ENCODE results near the gene FLT4. TPM values are rescaled to one million over a fixed set of nuclear protein-coding genes. Genes with fewer than 3 reads are reported as not detected.

The FLT4 gene
- polyA plus RNA-seq, 1 donor (not counting 4 experiments of a cell fraction or from before 2014, with no cell fraction given): not detected

DNA sequence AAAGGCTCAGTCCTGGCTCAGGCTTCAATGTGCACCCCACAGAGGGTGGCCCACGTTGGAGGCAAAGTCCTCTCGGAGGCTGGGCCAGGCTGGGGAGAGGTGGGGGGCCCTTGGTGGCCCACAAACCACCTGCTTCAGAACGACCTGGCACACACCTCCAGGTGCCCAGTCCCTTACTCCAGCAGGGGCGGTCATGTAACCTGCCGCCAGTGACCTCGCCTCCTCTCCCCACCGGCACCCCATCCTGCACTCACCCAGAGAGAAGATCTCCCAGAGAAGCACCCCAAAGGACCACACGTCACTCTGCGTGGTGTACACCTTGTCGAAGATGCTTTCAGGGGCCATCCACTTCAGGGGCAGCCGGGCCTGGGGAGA is 35.6 kb downstream of the FLT4 start:
- H3K9ac ChIP-seq (ENCODE audit: control insufficient read depth, extremely low read depth, insufficient read depth, low read length): no peak overlapping the region
- no peaks in the 10 kb centered on the region for H3K79me2 ChIP-seq (ENCODE audit: control insufficient read depth, insufficient read depth, low read length)
- no peaks in the 10 kb centered on the region for H3K4me1 ChIP-seq (ENCODE audit: control insufficient read depth, extremely low read depth, insufficient read depth, low read length)
- no peak for TF ChIP-seq EZH2 (IDR thresholded peaks at IDR 0.05; ENCODE audit: low read length)
- TF ChIP-seq, protein P1, sequence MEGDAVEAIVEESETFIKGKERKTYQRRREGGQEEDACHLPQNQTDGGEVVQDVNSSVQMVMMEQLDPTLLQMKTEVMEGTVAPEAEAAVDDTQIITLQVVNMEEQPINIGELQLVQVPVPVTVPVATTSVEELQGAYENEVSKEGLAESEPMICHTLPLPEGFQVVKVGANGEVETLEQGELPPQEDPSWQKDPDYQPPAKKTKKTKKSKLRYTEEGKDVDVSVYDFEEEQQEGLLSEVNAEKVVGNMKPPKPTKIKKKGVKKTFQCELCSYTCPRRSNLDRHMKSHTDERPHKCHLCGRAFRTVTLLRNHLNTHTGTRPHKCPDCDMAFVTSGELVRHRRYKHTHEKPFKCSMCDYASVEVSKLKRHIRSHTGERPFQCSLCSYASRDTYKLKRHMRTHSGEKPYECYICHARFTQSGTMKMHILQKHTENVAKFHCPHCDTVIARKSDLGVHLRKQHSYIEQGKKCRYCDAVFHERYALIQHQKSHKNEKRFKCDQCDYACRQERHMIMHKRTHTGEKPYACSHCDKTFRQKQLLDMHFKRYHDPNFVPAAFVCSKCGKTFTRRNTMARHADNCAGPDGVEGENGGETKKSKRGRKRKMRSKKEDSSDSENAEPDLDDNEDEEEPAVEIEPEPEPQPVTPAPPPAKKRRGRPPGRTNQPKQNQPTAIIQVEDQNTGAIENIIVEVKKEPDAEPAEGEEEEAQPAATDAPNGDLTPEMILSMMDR (optimal IDR thresholded peaks at IDR 0.05 in 1 of 3, IDR thresholded peaks at IDR 0.05 in 1 of 3, conservative IDR thresholded peaks at IDR 0.05 in 1 of 3; ENCODE audit: extremely low read depth in 1 of 3, insufficient read depth in 2 of 3, low read length in 3 of 3): no peak
- FAIRE-seq: no peak
- DNase-seq (ENCODE audit: low read depth, low spot score): no peak
- H3K4me2 ChIP-seq (ENCODE audit: control insufficient read depth, extremely low read depth, insufficient read depth, low read depth, low read length): no peak overlapping the region
- H2AFZ ChIP-seq (ENCODE audit: control insufficient read depth, low read length): no peak overlapping the region
- H3K27me3 ChIP-seq (ENCODE audit: control insufficient read depth, extremely low read depth, insufficient read depth, low read length): peaks cover 10% of the 10 kb centered on the region
- dilution Hi-C loops (cut with MboI; ENCODE audit: extremely low pct_ligation_motif_present, low sequenced_read_pairs): no loop called here
- H3K9me1 ChIP-seq (ENCODE audit: control insufficient read depth, extremely low read depth, insufficient read depth, low read length): no peaks in the 10 kb centered on the region
- H4K20me1 ChIP-seq (ENCODE audit: control insufficient read depth, extremely low read depth, insufficient read depth, low read length): peaks cover 1% of the 10 kb centered on the region
- no peak overlapping the region for H3K27ac ChIP-seq (ENCODE audit: control insufficient read depth, insufficient read depth, low read length)
- no peaks in the 10 kb centered on the region for H3K36me3 ChIP-seq (ENCODE audit: control insufficient read depth in 2 of 2, extremely low read depth in 1 of 2, insufficient read depth in 2 of 2, low read length in 2 of 2)
- H3K4me3 ChIP-seq (ENCODE audit: control insufficient read depth in 2 of 3, extremely low read depth in 1 of 3, insufficient read depth in 2 of 3, low read depth in 1 of 3, low read length in 3 of 3): no peak overlapping the region
- H3K9me3 ChIP-seq (ENCODE audit: control insufficient read depth, low read depth, low read length): no peaks in the 10 kb centered on the region

DNA sequence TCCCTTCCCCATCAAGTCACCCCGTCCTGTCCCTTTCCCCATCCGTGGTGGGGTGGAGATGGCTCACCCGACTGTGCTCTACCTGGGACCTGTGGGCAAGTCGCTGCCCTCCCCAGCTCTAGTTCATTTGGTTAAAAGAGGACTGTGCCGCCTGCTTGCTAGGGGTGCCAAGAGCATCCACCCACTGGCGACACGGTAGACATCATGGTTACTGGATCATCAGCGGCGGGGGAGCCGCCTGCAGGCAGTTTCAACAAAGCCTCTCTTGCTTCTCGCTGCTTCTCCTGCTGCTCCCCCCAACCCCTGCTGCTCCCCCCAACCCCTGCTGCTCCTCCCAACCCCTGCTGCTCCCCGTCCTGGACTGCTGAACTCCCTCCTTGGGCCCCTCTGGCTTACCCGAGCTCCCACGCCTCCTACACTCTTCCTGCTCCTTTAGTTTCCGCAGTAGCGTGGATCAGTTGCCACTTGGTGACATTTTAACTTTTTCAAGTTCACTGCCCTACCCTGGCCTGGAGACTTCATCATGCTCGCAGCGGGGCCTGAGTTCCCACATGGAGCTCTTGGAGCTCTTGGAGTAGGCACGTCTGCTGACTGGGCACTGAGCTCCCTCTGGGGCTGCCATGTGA is 36.1 kb downstream of the FLT4 start:
- dilution Hi-C loops (cut with MboI; ENCODE audit: extremely low pct_ligation_motif_present, low sequenced_read_pairs): no loop called here
- no peaks in the 10 kb centered on the region for H3K4me1 ChIP-seq (ENCODE audit: control insufficient read depth, extremely low read depth, insufficient read depth, low read length)
- no peak overlapping the region for H3K4me2 ChIP-seq (ENCODE audit: control insufficient read depth, extremely low read depth, insufficient read depth, low read depth, low read length)
- no peak overlapping the region for H3K9ac ChIP-seq (ENCODE audit: control insufficient read depth, extremely low read depth, insufficient read depth, low read length)
- TF ChIP-seq EZH2 (IDR thresholded peaks at IDR 0.05; ENCODE audit: low read length): no peak
- TF ChIP-seq, protein P1 (optimal IDR thresholded peaks at IDR 0.05 in 1 of 3, IDR thresholded peaks at IDR 0.05 in 1 of 3, conservative IDR thresholded peaks at IDR 0.05 in 1 of 3; ENCODE audit: extremely low read depth in 1 of 3, insufficient read depth in 2 of 3, low read length in 3 of 3): no peak
- H3K36me3 ChIP-seq (ENCODE audit: control insufficient read depth in 2 of 2, extremely low read depth in 1 of 2, insufficient read depth in 2 of 2, low read length in 2 of 2): no peaks in the 10 kb centered on the region
- H3K9me1 ChIP-seq (ENCODE audit: control insufficient read depth, extremely low read depth, insufficient read depth, low read length): no peaks in the 10 kb centered on the region
- H2AFZ ChIP-seq (ENCODE audit: control insufficient read depth, low read length): no peak overlapping the region
- H4K20me1 ChIP-seq (ENCODE audit: control insufficient read depth, extremely low read depth, insufficient read depth, low read length): peaks cover 2% of the 10 kb centered on the region
- H3K79me2 ChIP-seq (ENCODE audit: control insufficient read depth, insufficient read depth, low read length): no peaks in the 10 kb centered on the region
- no peak overlapping the region for H3K27ac ChIP-seq (ENCODE audit: control insufficient read depth, insufficient read depth, low read length)
- peaks cover 7% of the 10 kb centered on the region for H3K27me3 ChIP-seq (ENCODE audit: control insufficient read depth, extremely low read depth, insufficient read depth, low read length)
- no peak overlapping the region for H3K4me3 ChIP-seq (ENCODE audit: control insufficient read depth in 2 of 3, extremely low read depth in 1 of 3, insufficient read depth in 2 of 3, low read depth in 1 of 3, low read length in 3 of 3)
- DNase-seq (ENCODE audit: low read depth, low spot score): no peak
- no peaks in the 10 kb centered on the region for H3K9me3 ChIP-seq (ENCODE audit: control insufficient read depth, low read depth, low read length)
- no peak for FAIRE-seq
